BE2C (cell line): ENCODE results near the gene PEX5L.
"Not testable (repeated sequence)": the region's sequence is repeated elsewhere in the genome, so short reads cannot be mapped to it uniquely, and the experiment has no call there.

Source experiments
- DNase-seq: peaks from one replicate; pipeline ENCODE4 v3.0.0-alpha.2; 2020
- H3K27me3 ChIP-seq: fragments of 250-450 bp; sonication (Bioruptor Pico); 2 replicates; pipeline ENCODE4 v1.5.1; 2020; ENCODE audit warnings: mild to moderate bottlenecking
- H3K36me3 ChIP-seq: fragments of 250-450 bp; sonication (Bioruptor Pico); 2 replicates; pipeline ENCODE4 v1.5.1; 2020; ENCODE audit warnings: mild to moderate bottlenecking
- H3K4me1 ChIP-seq: fragments of 250-450 bp; sonication (Bioruptor Pico); 2 replicates; pipeline ENCODE4 v1.5.1; 2020
- H3K4me3 ChIP-seq: 2 replicates; pipeline ENCODE4 v1.5.1; 2011; ENCODE audit warnings: low read depth, low read length
- H3K9me3 ChIP-seq: fragments of 250-450 bp; sonication (Bioruptor Pico); 2 replicates; pipeline ENCODE4 v1.5.1; 2020
- TF ChIP-seq, protein P1 (sequence below): IDR thresholded peaks from 2 replicates; pipeline ENCODE4 v1.5.1; 2012; ENCODE audit warnings: mild to moderate bottlenecking, low read depth, low read length

Gene PEX5L

DNA sequence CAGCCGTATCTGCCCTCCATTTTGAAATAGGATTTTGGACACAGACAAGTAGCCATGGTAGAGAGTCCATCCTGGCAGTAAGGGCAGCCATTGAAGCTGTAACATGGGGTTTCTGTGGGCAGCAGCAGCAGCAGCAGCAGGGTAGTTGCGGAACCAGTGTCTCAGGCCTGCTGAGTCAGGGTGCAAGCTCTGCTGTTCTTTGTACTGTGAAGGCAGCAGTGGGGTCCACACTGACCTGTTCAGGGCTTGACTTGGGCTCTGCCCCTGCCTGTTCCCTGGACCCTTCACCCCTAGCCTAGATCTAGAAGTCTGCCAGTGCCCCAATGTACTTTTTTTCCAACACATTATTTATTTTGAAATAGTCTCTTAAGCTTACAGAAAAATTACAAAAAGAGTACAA lies 9.7 kb downstream of the PEX5L start:
- H3K9me3 ChIP-seq: no peaks in the 10 kb centered on the region
- H3K36me3 ChIP-seq: no peaks in the 10 kb centered on the region
- no peak overlapping the region for H3K4me3 ChIP-seq
- H3K27me3 ChIP-seq: no peaks in the 10 kb centered on the region
- no peak for DNase-seq
- no peaks in the 10 kb centered on the region for H3K4me1 ChIP-seq
- TF ChIP-seq, protein P1, sequence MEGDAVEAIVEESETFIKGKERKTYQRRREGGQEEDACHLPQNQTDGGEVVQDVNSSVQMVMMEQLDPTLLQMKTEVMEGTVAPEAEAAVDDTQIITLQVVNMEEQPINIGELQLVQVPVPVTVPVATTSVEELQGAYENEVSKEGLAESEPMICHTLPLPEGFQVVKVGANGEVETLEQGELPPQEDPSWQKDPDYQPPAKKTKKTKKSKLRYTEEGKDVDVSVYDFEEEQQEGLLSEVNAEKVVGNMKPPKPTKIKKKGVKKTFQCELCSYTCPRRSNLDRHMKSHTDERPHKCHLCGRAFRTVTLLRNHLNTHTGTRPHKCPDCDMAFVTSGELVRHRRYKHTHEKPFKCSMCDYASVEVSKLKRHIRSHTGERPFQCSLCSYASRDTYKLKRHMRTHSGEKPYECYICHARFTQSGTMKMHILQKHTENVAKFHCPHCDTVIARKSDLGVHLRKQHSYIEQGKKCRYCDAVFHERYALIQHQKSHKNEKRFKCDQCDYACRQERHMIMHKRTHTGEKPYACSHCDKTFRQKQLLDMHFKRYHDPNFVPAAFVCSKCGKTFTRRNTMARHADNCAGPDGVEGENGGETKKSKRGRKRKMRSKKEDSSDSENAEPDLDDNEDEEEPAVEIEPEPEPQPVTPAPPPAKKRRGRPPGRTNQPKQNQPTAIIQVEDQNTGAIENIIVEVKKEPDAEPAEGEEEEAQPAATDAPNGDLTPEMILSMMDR: no peak

DNA sequence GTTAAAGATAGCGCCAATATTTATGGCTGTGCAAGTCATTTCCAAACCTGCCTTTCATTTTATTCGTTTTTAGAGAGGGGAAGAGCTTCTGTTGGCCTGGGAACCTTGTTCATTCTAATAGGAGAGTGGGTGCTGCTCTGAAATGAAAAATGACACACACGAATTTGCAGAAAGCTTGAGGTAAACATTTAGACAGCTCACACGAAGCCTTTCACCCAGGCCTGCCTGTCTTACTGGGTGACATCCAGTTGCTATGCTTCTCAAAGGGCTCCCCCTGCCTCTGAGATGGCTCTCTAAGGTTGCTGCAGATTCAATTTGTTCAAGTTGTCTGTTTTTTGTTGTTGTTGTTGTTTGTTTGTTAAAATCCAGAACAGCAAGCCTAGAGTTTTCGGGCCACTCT lies 18.2 kb downstream of the PEX5L start:
- H3K36me3 ChIP-seq: no peaks in the 10 kb centered on the region
- H3K4me3 ChIP-seq: no peak overlapping the region
- DNase-seq: no peak
- TF ChIP-seq, protein P1: peak; percentile 25
- H3K9me3 ChIP-seq: no peaks in the 10 kb centered on the region; the same call in 1 of the 2 replicates
- H3K4me1 ChIP-seq: no peaks in the 10 kb centered on the region
- no peaks in the 10 kb centered on the region for H3K27me3 ChIP-seq

GRCh38 chr3:180017846-180018245 lies 18.9 kb downstream of the PEX5L start:
- Histone ChIP-seq H3K27me3 (peaks cover 5% of the 10 kb centered on the region; the same call in 1 of the 2 replicates), H3K4me3 (no peak overlapping the region), H3K4me1 (no peaks in the 10 kb centered on the region), H3K36me3 (no peaks in the 10 kb centered on the region), H3K9me3 (no peaks in the 10 kb centered on the region; the same call in 1 of the 2 replicates)
- DNase-seq: no peak
- TF ChIP-seq, protein P1: no peak

DNA sequence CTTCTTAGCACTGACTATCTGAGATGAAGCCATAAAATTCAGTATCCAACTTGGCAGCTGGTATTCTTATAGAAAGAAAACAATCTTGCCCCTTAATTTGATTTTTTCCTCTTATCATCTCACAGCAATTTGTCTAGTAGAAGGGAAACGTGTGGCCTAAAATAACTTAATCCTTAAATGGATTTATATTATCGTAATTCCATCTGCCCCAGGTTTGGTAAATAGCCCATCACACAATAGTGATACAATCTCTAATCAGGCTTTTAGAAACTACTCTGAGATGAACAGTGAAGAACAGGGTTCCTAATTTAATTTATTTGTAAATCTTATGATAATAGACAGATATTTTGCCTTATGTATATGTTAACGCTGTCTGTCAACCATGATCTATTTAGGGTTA lies 24.8 kb downstream of the PEX5L start:
- H3K4me1 ChIP-seq: peaks cover 7% of the 10 kb centered on the region; the same call in 1 of the 2 replicates
- H3K4me3 ChIP-seq: no peak overlapping the region
- no peaks in the 10 kb centered on the region for H3K36me3 ChIP-seq
- DNase-seq: no peak
- H3K9me3 ChIP-seq: no peaks in the 10 kb centered on the region; the same call in 1 of the 2 replicates
- TF ChIP-seq, protein P1: no peak
- peaks cover 5% of the 10 kb centered on the region; the same call in 1 of the 2 replicates for H3K27me3 ChIP-seq

DNA sequence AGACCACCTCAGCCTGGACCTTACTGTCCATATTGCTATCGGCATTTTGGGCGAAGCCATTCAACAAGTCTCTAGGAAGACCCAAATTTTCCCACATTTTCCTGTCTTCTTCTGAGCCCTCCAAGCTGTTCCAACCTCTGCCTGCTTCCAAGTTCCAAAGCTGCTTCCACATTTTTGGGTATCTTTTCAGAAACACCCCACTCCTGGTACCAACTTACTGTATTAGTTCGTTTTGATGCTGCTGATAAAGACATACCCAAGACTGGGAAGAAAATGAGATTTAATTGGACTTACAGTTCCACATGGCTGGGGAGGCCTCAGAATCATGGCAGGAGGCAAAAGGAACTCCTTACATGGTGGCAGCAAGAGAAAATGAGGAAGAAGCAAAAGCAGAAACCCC lies 28.4 kb downstream of the PEX5L start:
- H3K4me1 ChIP-seq, H3K27me3 ChIP-seq, H3K9me3 ChIP-seq, H3K36me3 ChIP-seq, H3K4me3 ChIP-seq, DNase-seq: not testable (repeated sequence)

DNA sequence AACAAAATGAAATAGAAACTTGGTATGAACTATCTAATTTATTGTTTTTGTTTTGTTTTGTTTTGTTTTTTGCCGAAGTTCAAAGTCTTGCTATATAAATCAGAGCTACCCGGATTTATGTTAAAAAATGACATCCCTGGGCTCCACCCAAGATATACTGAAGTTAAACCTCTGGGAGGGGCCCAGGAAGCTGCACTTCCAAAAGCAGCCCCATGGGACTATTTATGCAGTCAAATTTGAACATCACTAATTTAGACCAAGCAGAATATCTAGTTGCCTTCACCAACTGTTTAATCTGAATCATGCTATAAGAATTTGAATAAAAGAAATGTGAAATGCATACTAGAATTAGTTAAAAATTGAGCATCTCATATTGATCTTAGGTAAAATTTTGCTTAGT lies 32.2 kb downstream of the PEX5L start:
- TF ChIP-seq, protein P1: no peak
- Histone ChIP-seq H3K4me3 (no peak overlapping the region), H3K4me1 (no peaks in the 10 kb centered on the region), H3K36me3 (no peaks in the 10 kb centered on the region), H3K27me3 (no peaks in the 10 kb centered on the region), H3K9me3 (no peaks in the 10 kb centered on the region; the same call in 1 of the 2 replicates)
- DNase-seq: no peak

- DNase-seq: no peak
- Histone ChIP-seq H3K4me1 (no peaks in the 10 kb centered on the region), H3K36me3 (no peaks in the 10 kb centered on the region), H3K9me3 (no peaks in the 10 kb centered on the region), H3K27me3 (no peaks in the 10 kb centered on the region), H3K4me3 (no peak overlapping the region)
- TF ChIP-seq, protein P1: no peak
Observed at GRCh38 chr3:180002006-180002405, 34.7 kb downstream of the PEX5L start.
